ENCODE measurements around the gene KCTD13. TPM values are rescaled to one million over a fixed set of nuclear protein-coding genes. Genes with fewer than 3 reads are reported as not detected.
"Not testable (repeated sequence)": the region's sequence is repeated elsewhere in the genome, so short reads cannot be mapped to it uniquely, and the experiment has no call there.

KCTD13 gene
- total RNA-seq, 1 experiment from 2014 or later, result 40.7 TPM

DNA sequence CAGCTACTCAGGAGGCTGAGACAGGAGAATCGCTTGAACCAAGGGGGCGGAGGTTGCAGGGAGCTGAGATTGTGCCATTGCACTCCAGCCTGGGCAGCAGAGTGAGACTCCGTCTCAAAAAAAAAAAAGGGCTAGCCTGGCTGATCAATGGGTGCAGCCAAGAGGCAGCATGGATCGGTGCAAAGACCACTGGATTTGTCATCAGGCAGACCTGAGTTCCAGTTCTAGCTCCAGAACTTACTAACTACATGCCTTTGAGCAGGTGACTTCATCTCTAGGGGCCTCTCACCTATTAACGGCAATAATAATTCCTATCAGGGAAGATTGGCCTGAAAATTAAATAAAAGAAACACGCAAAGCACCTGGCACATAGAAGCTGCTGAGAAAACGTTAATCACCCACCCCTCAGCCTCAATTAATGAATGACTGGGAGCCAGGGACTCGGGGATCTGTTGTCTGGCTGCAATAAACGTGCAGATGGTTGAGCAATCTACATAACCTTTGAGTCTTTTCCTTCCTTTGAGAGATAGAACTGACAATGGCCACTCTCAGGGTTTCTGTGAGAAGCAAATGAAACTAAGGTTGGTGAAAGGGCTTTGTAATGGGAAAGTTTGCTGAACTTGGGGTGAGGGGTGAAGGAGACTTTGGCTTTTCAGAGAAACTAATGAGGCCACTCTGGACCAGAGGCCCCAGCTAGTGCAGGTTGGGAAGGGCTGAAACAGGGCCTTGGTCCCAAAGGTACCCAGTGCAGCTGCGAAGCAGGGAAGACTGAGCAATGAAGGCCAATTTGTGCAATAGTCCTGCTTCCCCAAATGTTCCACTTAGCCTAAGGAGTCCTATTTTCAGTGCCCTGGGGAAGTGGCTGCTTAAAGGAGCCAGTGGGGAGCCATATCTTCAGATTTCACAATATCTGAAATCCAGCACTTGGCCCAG lies 34.2 kb downstream of the KCTD13 start:
- H3K79me2 ChIP-seq (ENCODE audit: insufficient read depth, low read length), result no peaks in the 10 kb centered on the region
- CTCF ChIA-PET, result no interaction called here
- DNase-seq (ENCODE audit: low read depth, low spot score) (no peak), ATAC-seq (no peak)
- no peaks in the 10 kb centered on the region for H3K27me3 ChIP-seq (ENCODE audit: insufficient read depth, low read length)
- POLR2A ChIA-PET, result no interaction called here
- no peaks in the 10 kb centered on the region for H3K9me3 ChIP-seq (ENCODE audit: control insufficient read depth in 1 of 2, insufficient read depth in 1 of 2, low read depth in 1 of 2, low read length in 2 of 2)
- TF ChIP-seq FOSL1 (IDR thresholded peaks at IDR 0.05; ENCODE audit: low read depth) (no peak), CBX3 (IDR thresholded peaks at IDR 0.05; ENCODE audit: low read depth) (no peak), SP1 (IDR thresholded peaks at IDR 0.05; ENCODE audit: low read depth) (no peak), YY1 (IDR thresholded peaks at IDR 0.05; ENCODE audit: extremely low read depth, insufficient replicate concordance, low read depth, low read length) (no peak), MAX (IDR thresholded peaks at IDR 0.05) (no peak), SIN3A (IDR thresholded peaks at IDR 0.05; ENCODE audit: low read depth) (no peak)
- H3K27ac ChIP-seq (ENCODE audit: low read depth, low read length), result no peak overlapping the region
- intact Hi-C loops (cut with micrococcal nuclease), result no loop called here
- no peaks in the 10 kb centered on the region for H3K36me3 ChIP-seq (ENCODE audit: control insufficient read depth in 1 of 2, insufficient read depth in 2 of 2, low read length in 2 of 2)
- H2AFZ ChIP-seq (ENCODE audit: low read depth, low read length, poor library complexity, severe bottlenecking), result no peak overlapping the region
- H3K9me2 ChIP-seq (ENCODE audit: insufficient read depth), result no peaks in the 10 kb centered on the region
- no TSS peak for BruUV-seq (replicated peaks)
- H4K20me1 ChIP-seq (ENCODE audit: insufficient read depth), result no peaks in the 10 kb centered on the region
- no peak overlapping the region for H3K9ac ChIP-seq (ENCODE audit: low read length)
- no peak overlapping the region for H3K4me2 ChIP-seq (ENCODE audit: low read length)
- RAD21 ChIA-PET (ENCODE audit: low non-redundant PET in 1 of 2, low total read pairs in 2 of 2, uncharacterized antibody in 2 of 2, unreplicated experiment in 2 of 2), result interaction anchor here in 1 of 2 experiments (0.7 kb wide), 1 partner anchor 8 kb away, joined by 3 read pairs; the partner anchor contains the start of genes ASPHD1 and SEZ6L2
- no peak overlapping the region for H3K4me3 ChIP-seq (replicated peaks in 1 of 2; ENCODE audit: low read depth in 1 of 2, low read length in 2 of 2)
- H3K4me1 ChIP-seq (ENCODE audit: control insufficient read depth in 1 of 2, insufficient read depth in 2 of 2, low read length in 2 of 2), result no peaks in the 10 kb centered on the region

DNA sequence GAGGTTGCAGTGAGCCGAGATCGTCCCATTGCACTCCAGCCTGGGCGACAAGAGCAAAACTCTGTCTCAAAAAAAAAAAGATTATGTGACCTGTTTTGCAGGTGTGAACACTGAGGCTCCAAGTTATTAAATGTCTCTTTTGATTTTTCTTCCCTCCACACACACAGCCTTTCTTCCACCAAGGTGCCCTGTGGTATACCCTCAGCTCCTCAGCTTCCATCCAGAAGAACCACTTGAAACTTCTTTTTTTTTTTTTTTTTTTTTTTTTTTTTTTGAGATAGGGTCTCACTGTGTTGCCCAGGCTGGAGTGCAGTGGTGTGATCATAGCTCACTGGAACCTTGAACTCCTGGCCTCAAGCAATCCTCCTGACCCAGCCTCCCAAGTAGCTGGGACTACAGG lies 36.7 kb downstream of the KCTD13 start:
- H3K9me3 ChIP-seq (ENCODE audit: control insufficient read depth in 1 of 2, insufficient read depth in 1 of 2, low read depth in 1 of 2, low read length in 2 of 2); H3K27ac ChIP-seq (ENCODE audit: low read depth, low read length); H4K20me1 ChIP-seq (ENCODE audit: insufficient read depth); H2AFZ ChIP-seq (ENCODE audit: low read depth, low read length, poor library complexity, severe bottlenecking); H3K9me2 ChIP-seq (ENCODE audit: insufficient read depth); H3K9ac ChIP-seq (ENCODE audit: low read length); BruUV-seq (replicated peaks); H3K4me3 ChIP-seq (replicated peaks in 1 of 2; ENCODE audit: low read depth in 1 of 2, low read length in 2 of 2); DNase-seq (ENCODE audit: low read depth, low spot score); H3K4me2 ChIP-seq (ENCODE audit: low read length); H3K4me1 ChIP-seq (ENCODE audit: control insufficient read depth in 1 of 2, insufficient read depth in 2 of 2, low read length in 2 of 2); H3K36me3 ChIP-seq (ENCODE audit: control insufficient read depth in 1 of 2, insufficient read depth in 2 of 2, low read length in 2 of 2); H3K27me3 ChIP-seq (ENCODE audit: insufficient read depth, low read length); ATAC-seq; intact Hi-C loops (cut with micrococcal nuclease); H3K79me2 ChIP-seq (ENCODE audit: insufficient read depth, low read length); CTCF ChIA-PET; POLR2A ChIA-PET: not testable (repeated sequence)
- RAD21 ChIA-PET (ENCODE audit: low non-redundant PET in 1 of 2, low total read pairs in 2 of 2, uncharacterized antibody in 2 of 2, unreplicated experiment in 2 of 2), result interaction anchor here in 1 of 2 experiments (1.0 kb wide), 1 partner anchor 10 kb away, joined by 3 read pairs; the partner anchor contains the start of gene SEZ6L2

Data from HCT116 (cell line).